HG02642 (cell line): ENCODE data around the gene CMBL.

Source experiments
- ATAC-seq: cut with Tn5 transposase; IDR thresholded peaks from one replicate; pipeline ENCODE4 v1.9.1; 2021; ENCODE audit warnings: mild to moderate bottlenecking; ENCODE audit not compliant: unreplicated experiment, poor library complexity

Gene CMBL

GRCh38 chr5:10233011-10233410 lies 74.7 kb downstream of the CMBL start:
- ATAC-seq, result no peak

- ATAC-seq, result no peak
These were observed 75.3 kb downstream of the CMBL start for GRCh38 chr5:10232386-10232785.

DNA sequence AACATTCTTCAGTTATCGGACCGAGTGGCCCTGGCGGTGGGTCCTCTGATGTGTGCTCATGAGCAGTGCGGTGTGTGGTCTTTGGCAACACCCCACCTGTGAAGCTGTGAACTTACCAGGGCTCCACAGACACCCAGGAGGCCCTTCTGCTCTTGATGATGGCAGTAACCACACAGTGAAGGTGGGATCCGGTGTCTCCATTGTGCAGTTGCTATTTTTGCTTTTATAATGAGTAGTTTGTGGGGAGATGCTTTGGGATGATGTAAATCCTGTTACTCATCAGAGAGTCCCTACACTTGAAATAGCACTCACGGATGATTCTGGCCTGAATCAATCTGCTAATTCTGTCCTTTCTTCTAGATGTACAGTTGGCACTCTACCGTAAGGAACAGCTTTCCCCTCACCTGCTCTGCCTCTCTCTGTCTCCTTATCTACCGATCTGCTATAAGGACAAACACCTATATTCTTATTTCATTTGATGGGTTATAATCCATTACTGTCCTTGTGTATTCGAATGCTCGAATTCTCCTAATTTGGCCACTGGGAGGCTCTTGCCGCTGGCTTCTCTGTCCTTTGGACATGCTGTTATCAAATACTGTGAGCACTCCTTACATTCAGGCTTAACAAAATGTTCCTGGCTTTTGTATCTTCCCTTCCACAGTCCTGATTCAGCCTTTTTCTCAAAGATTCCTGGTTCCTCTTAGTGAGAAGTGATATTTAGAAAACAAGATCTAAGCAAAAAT lies 78.2 kb downstream of the CMBL start:
- ATAC-seq, result no peak

- ATAC-seq, result no peak
These were observed 79.4 kb downstream of the CMBL start for GRCh38 chr5:10228288-10228687.
